Vagina (tissue), 2 donors: ENCODE measurements around the gene ALLC.

Experiments used
- POLR2A ChIP-seq, 2 donors: fragments of 450-650 bp; IDR thresholded peaks; one replicate each; pipeline ENCODE4 v1.6.1; 2017; ENCODE audit warnings: antibody characterized with exemption in 2 of 2, mild to moderate bottlenecking in 2 of 2, moderate library complexity in 2 of 2
- POLR2AphosphoS5 ChIP-seq, 2 donors: sonication (generic); formaldehyde crosslinking; IDR thresholded peaks; one replicate each; pipeline ENCODE4 v1.9.0; 2017; ENCODE audit warnings: antibody characterized with exemption in 2 of 2, mild to moderate bottlenecking in 2 of 2, low read depth in 1 of 2; ENCODE audit not compliant: insufficient read depth in 1 of 2
- TF ChIP-seq, protein P1 (sequence below), 3 experiments: fragments of 450-650 bp in 2 of 3; fragments of 200-600 bp in 1 of 3; sonication (generic) in 1 of 3; IDR thresholded peaks; one replicate each; pipeline ENCODE4 v1.5.1; 2017 to 2019; ENCODE audit warnings: antibody characterized with exemption in 3 of 3, mild to moderate bottlenecking in 2 of 3, moderate library complexity in 2 of 3

DNA sequence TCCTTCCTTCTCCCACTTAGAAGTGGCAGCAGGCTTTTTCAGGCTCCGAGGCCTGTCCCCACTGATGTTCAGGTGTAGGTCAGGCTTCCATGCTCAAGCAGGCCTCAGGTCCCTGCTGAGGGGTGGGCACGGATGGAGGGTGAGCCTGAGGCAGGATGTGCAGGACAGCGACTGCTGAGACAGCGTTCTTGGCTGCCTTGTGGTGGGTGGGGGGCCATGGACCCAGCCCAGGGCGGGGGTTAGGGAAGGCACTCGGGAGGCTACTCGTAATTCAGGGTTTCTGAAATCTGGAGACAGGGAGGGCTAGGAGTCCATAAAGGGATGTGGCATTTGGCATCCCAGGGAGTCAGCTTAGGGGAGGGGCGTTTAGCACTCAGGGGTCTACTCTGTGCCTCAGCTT, 32.8 kb upstream of the ALLC start:
- TF ChIP-seq POLR2A (IDR thresholded peaks at IDR 0.05) (no peak), POLR2AphosphoS5 (IDR thresholded peaks at IDR 0.05; ENCODE audit: insufficient read depth in 1 of 2, low read depth in 1 of 2) (no peak)
- TF ChIP-seq, protein P1, sequence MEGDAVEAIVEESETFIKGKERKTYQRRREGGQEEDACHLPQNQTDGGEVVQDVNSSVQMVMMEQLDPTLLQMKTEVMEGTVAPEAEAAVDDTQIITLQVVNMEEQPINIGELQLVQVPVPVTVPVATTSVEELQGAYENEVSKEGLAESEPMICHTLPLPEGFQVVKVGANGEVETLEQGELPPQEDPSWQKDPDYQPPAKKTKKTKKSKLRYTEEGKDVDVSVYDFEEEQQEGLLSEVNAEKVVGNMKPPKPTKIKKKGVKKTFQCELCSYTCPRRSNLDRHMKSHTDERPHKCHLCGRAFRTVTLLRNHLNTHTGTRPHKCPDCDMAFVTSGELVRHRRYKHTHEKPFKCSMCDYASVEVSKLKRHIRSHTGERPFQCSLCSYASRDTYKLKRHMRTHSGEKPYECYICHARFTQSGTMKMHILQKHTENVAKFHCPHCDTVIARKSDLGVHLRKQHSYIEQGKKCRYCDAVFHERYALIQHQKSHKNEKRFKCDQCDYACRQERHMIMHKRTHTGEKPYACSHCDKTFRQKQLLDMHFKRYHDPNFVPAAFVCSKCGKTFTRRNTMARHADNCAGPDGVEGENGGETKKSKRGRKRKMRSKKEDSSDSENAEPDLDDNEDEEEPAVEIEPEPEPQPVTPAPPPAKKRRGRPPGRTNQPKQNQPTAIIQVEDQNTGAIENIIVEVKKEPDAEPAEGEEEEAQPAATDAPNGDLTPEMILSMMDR (IDR thresholded peaks at IDR 0.05): no peak
